Naive thymus-derived CD8-positive, alpha-beta T cell (primary cell): ENCODE measurements around the gene TMEM132D. TPM values are rescaled to one million over a fixed set of nuclear protein-coding genes. Genes with fewer than 3 reads are reported as not detected.
"Not testable (repeated sequence)": the region's sequence is repeated elsewhere in the genome, so short reads cannot be mapped to it uniquely, and the experiment has no call there.

Experiments used
- ATAC-seq, 2 donors: fragments of 150-1000 bp; cut with Tn5 transposase in 1 of 2; sonication (Bioruptor Pico), chemical (Tn5 transposase) in 1 of 2; 1 replicate in 1 of 2; 2 replicates in 1 of 2; pipeline ENCODE4 v1.10.0; 2021; ENCODE audit warnings: mild to moderate bottlenecking in 2 of 2, moderate library complexity in 2 of 2
- POLR2A ChIA-PET: fragments of 350-600 bp; sonication (Branson Sonifier 250); formaldehyde crosslinking; loops from one replicate; lab custom pipeline; 2021; ENCODE audit warnings: antibody characterized with exemption; lab: Charles Lee
- DNase-seq, 10 donors: peaks; one replicate each; pipeline versions ENCODE4 v3.0.0 to v3.0.0-alpha.2; 2020 to 2022
- H3K27ac Mint-ChIP-seq, 10 donors: one replicate each; pipeline ENCODE4 v1.8.0; 2020 to 2022; ENCODE audit warnings: mild to moderate bottlenecking in 10 of 10, mixed read lengths in 10 of 10, moderate library complexity in 4 of 10, inconsistent platforms in 1 of 10
- H3K27me3 Mint-ChIP-seq, 5 donors: one replicate each; pipeline ENCODE4 v1.8.0; 2021 to 2022; ENCODE audit warnings: mixed read lengths in 5 of 5
- H3K36me3 Mint-ChIP-seq, 3 donors: one replicate each; pipeline ENCODE4 v1.8.0; 2020 to 2022; ENCODE audit warnings: mixed read lengths in 3 of 3, mild to moderate bottlenecking in 2 of 3, inconsistent platforms in 1 of 3
- H3K4me1 Mint-ChIP-seq, 4 donors: one replicate each; pipeline ENCODE4 v1.8.0; 2021 to 2022; ENCODE audit warnings: mixed read lengths in 4 of 4
- H3K4me3 Mint-ChIP-seq, 10 donors: one replicate each; pipeline ENCODE4 v1.8.0; 2020 to 2022; ENCODE audit warnings: mild to moderate bottlenecking in 10 of 10, mixed read lengths in 10 of 10, moderate library complexity in 6 of 10, inconsistent platforms in 1 of 10
- H3K9me3 Mint-ChIP-seq, 9 donors: one replicate each; pipeline ENCODE4 v1.8.0; 2020 to 2022; ENCODE audit warnings: mixed read lengths in 9 of 9, mild to moderate bottlenecking in 3 of 9, inconsistent platforms in 1 of 9, moderate library complexity in 1 of 9
- polyA plus RNA-seq, 3 donors: library from polyadenylated mRNA; unstranded; fragments of 300-500 nt; fragmentation: Illumina TruSeq; gene quantifications; one replicate each; pipeline ENCODE4 v1.2.3, GENCODE V29; 2021
- total RNA-seq, 8 experiments: library from RNA in 2 of 8; stranded (reverse) in 2 of 8; gene quantifications; one replicate each; pipeline ENCODE4 v1.2.3 and lab custom pipeline; 2021 to 2026

TMEM132D gene
- total and polyA plus RNA-seq, 5 experiments from 2014 or later = not detected

- POLR2A ChIA-PET = no interaction called here
- Mint-ChIP-seq H3K4me3 (no peak overlapping the region), H3K36me3 (peaks cover 0 to 19% (median 0%) of the 10 kb centered on the region in 3 donors), H3K27me3 (peaks cover 0 to 19% (median 1%) of the 10 kb centered on the region in 5 donors), H3K4me1 (peaks cover 0 to 3% (median 0%) of the 10 kb centered on the region in 4 donors), H3K9me3 (peaks cover 0 to 25% (median 10%) of the 10 kb centered on the region in 9 donors), H3K27ac (no peak overlapping the region)
- ATAC-seq = no peak
- DNase-seq = no peak
Measured at GRCh38 chr12:129193263-129193871, 710.5 kb downstream of the TMEM132D start.

- Mint-ChIP-seq H3K27ac (no peak overlapping the region), H3K4me3 (no peak overlapping the region), H3K36me3 (peaks cover 0 to 19% (median 0%) of the 10 kb centered on the region in 3 donors), H3K9me3 (peaks cover 0 to 21% (median 9%) of the 10 kb centered on the region in 9 donors), H3K4me1 (peaks cover 0 to 3% (median 0%) of the 10 kb centered on the region in 4 donors), H3K27me3 (peaks cover 0 to 24% (median 9%) of the 10 kb centered on the region in 5 donors)
- DNase-seq (no peak), ATAC-seq (no peak)
- POLR2A ChIA-PET = no interaction called here
Measured at GRCh38 chr12:129190827-129191226, 713.0 kb downstream of the TMEM132D start.

- DNase-seq, H3K4me1 Mint-ChIP-seq, H3K27ac Mint-ChIP-seq, POLR2A ChIA-PET, H3K4me3 Mint-ChIP-seq, ATAC-seq: not testable (repeated sequence)
- peaks cover 0 to 19% (median 0%) of the 10 kb centered on the region in 3 donors for H3K36me3 Mint-ChIP-seq
- H3K9me3 Mint-ChIP-seq = peaks cover 0 to 21% (median 9%) of the 10 kb centered on the region in 9 donors
- peaks cover 0 to 19% (median 7%) of the 10 kb centered on the region in 5 donors for H3K27me3 Mint-ChIP-seq
Measured at GRCh38 chr12:129189879-129190278, 713.9 kb downstream of the TMEM132D start.

GRCh38 chr12:129186952-129187351 lies 716.9 kb downstream of the TMEM132D start:
- POLR2A ChIA-PET = no interaction called here
- peaks cover 0 to 3% (median 0%) of the 10 kb centered on the region in 4 donors for H3K4me1 Mint-ChIP-seq
- H3K4me3 Mint-ChIP-seq = no peak overlapping the region
- peaks cover 0 to 2% (median 0%) of the 10 kb centered on the region in 9 donors for H3K9me3 Mint-ChIP-seq
- no peak for ATAC-seq
- H3K36me3 Mint-ChIP-seq = peaks cover 0 to 4% (median 0%) of the 10 kb centered on the region in 3 donors
- H3K27ac Mint-ChIP-seq = no peak overlapping the region
- DNase-seq = no peak
- peaks cover 0 to 22% (median 7%) of the 10 kb centered on the region in 5 donors for H3K27me3 Mint-ChIP-seq

- no peak overlapping the region for H3K4me3 Mint-ChIP-seq
- peaks cover 0 to 22% (median 7%) of the 10 kb centered on the region in 5 donors for H3K27me3 Mint-ChIP-seq
- peaks cover 0 to under 1% (median 0%) of the 10 kb centered on the region in 3 donors for H3K36me3 Mint-ChIP-seq
- H3K9me3 Mint-ChIP-seq = peaks cover 0 to 2% (median 0%) of the 10 kb centered on the region in 9 donors
- no peak for DNase-seq
- H3K4me1 Mint-ChIP-seq = peaks cover 0 to 3% (median 0%) of the 10 kb centered on the region in 4 donors
- H3K27ac Mint-ChIP-seq = no peak overlapping the region
- POLR2A ChIA-PET = no interaction called here
- ATAC-seq = no peak
Measured at GRCh38 chr12:129185855-129186254, 718.0 kb downstream of the TMEM132D start.

- Mint-ChIP-seq H3K4me1 (no peaks in the 10 kb centered on the region), H3K9me3 (peaks cover 0 to 2% (median 0%) of the 10 kb centered on the region in 9 donors), H3K4me3 (no peak overlapping the region), H3K27ac (no peak overlapping the region), H3K27me3 (peaks cover 0 to 22% (median 3%) of the 10 kb centered on the region in 5 donors), H3K36me3 (no peaks in the 10 kb centered on the region)
- ATAC-seq (no peak), DNase-seq (no peak)
- POLR2A ChIA-PET = no interaction called here
Measured at GRCh38 chr12:129184127-129184928, 719.5 kb downstream of the TMEM132D start.

- H3K9me3 Mint-ChIP-seq = peaks cover 0 to 3% (median 0%) of the 10 kb centered on the region in 9 donors
- ATAC-seq = no peak
- H3K36me3 Mint-ChIP-seq = no peaks in the 10 kb centered on the region
- no peaks in the 10 kb centered on the region for H3K4me1 Mint-ChIP-seq
- POLR2A ChIA-PET = no interaction called here
- H3K27me3 Mint-ChIP-seq = peaks cover 0 to 19% (median 0%) of the 10 kb centered on the region in 5 donors
- H3K4me3 Mint-ChIP-seq = no peak overlapping the region
- no peak overlapping the region for H3K27ac Mint-ChIP-seq
- no peak for DNase-seq
Measured at GRCh38 chr12:129179941-129180553, 723.8 kb downstream of the TMEM132D start.

GRCh38 chr12:129169928-129170327 lies 733.9 kb downstream of the TMEM132D start:
- POLR2A ChIA-PET = no interaction called here
- H3K27me3 Mint-ChIP-seq = no peaks in the 10 kb centered on the region
- H3K4me3 Mint-ChIP-seq = no peak overlapping the region
- H3K36me3 Mint-ChIP-seq = peaks cover 0 to 5% (median 0%) of the 10 kb centered on the region in 3 donors
- H3K9me3 Mint-ChIP-seq = peaks cover 0 to 21% (median 8%) of the 10 kb centered on the region in 9 donors
- no peak for ATAC-seq
- no peak overlapping the region for H3K27ac Mint-ChIP-seq
- DNase-seq = no peak
- H3K4me1 Mint-ChIP-seq = no peaks in the 10 kb centered on the region

GRCh38 chr12:129163861-129164260 lies 740.0 kb downstream of the TMEM132D start:
- DNase-seq (no peak), ATAC-seq (no peak)
- peaks cover 0 to 31% (median 7%) of the 10 kb centered on the region in 9 donors for H3K9me3 Mint-ChIP-seq
- POLR2A ChIA-PET = no interaction called here
- no peak overlapping the region for H3K27ac Mint-ChIP-seq
- H3K27me3 Mint-ChIP-seq = peaks cover 0 to 7% (median 0%) of the 10 kb centered on the region in 5 donors
- no peaks in the 10 kb centered on the region for H3K36me3 Mint-ChIP-seq
- no peak overlapping the region for H3K4me3 Mint-ChIP-seq
- no peaks in the 10 kb centered on the region for H3K4me1 Mint-ChIP-seq

- Mint-ChIP-seq H3K27ac (no peak overlapping the region), H3K4me1 (no peaks in the 10 kb centered on the region), H3K27me3 (peaks cover 0 to 7% (median 0%) of the 10 kb centered on the region in 5 donors), H3K9me3 (peaks cover 0 to 27% (median 7%) of the 10 kb centered on the region in 9 donors), H3K36me3 (no peaks in the 10 kb centered on the region), H3K4me3 (no peak overlapping the region)
- DNase-seq (no peak), ATAC-seq (no peak)
- POLR2A ChIA-PET = no interaction called here
Measured at GRCh38 chr12:129163461-129163860, 740.4 kb downstream of the TMEM132D start.

GRCh38 chr12:129162805-129163204 lies 741.0 kb downstream of the TMEM132D start:
- DNase-seq (no peak), ATAC-seq (no peak)
- POLR2A ChIA-PET = no interaction called here
- H3K4me1 Mint-ChIP-seq = no peaks in the 10 kb centered on the region
- H3K27me3 Mint-ChIP-seq = peaks cover 0 to 10% (median 0%) of the 10 kb centered on the region in 5 donors
- no peak overlapping the region for H3K27ac Mint-ChIP-seq
- H3K9me3 Mint-ChIP-seq = peaks cover 0 to 24% (median 7%) of the 10 kb centered on the region in 9 donors
- no peak overlapping the region for H3K4me3 Mint-ChIP-seq
- no peaks in the 10 kb centered on the region for H3K36me3 Mint-ChIP-seq

GRCh38 chr12:129161511-129161910 lies 742.3 kb downstream of the TMEM132D start:
- POLR2A ChIA-PET = no interaction called here
- H3K27me3 Mint-ChIP-seq = peaks cover 0 to 12% (median 0%) of the 10 kb centered on the region in 5 donors
- ATAC-seq (no peak), DNase-seq (no peak)
- H3K9me3 Mint-ChIP-seq = peaks cover 0 to 24% (median 7%) of the 10 kb centered on the region in 9 donors
- no peaks in the 10 kb centered on the region for H3K4me1 Mint-ChIP-seq
- no peaks in the 10 kb centered on the region for H3K36me3 Mint-ChIP-seq
- H3K27ac Mint-ChIP-seq = no peak overlapping the region
- no peak overlapping the region for H3K4me3 Mint-ChIP-seq
